ENCODE results near the gene SHROOM3. TPM values are rescaled to one million over a fixed set of nuclear protein-coding genes. Genes with fewer than 3 reads are reported as not detected.

The SHROOM3 gene
- total RNA-seq, 2 donors from 2014 or later: 6.0 to 10.0 TPM

- intact Hi-C loops (cut with DNase I): no loop called here
- DNase-seq: no peak
- peak in 1 of 2 donors; percentile 56 for ATAC-seq
These were observed 88.6 kb downstream of the SHROOM3 start for GRCh38 chr4:76523593-76523992.

- no peak for DNase-seq
- ATAC-seq: no peak
- intact Hi-C loops (cut with DNase I): no loop called here
These were observed 90.7 kb downstream of the SHROOM3 start for GRCh38 chr4:76525751-76526150.

GRCh38 chr4:76526585-76526990, 91.6 kb downstream of the SHROOM3 start:
- ATAC-seq (peak; percentile 89 to 91), DNase-seq (no peak)
- intact Hi-C loops (cut with DNase I): no loop called here

- ATAC-seq: no peak
- intact Hi-C loops (cut with DNase I): no loop called here
- no peak for DNase-seq
These were observed 92.6 kb downstream of the SHROOM3 start for GRCh38 chr4:76527666-76528065.

- no peak for DNase-seq
- intact Hi-C loops (cut with DNase I): no loop called here
- ATAC-seq: no peak
These were observed 96.6 kb downstream of the SHROOM3 start for GRCh38 chr4:76531597-76531996.

GRCh38 chr4:76532805-76533204, 97.8 kb downstream of the SHROOM3 start:
- ATAC-seq (no peak), DNase-seq (no peak)
- intact Hi-C loops (cut with DNase I): no loop called here

GRCh38 chr4:76533314-76533713, 98.3 kb downstream of the SHROOM3 start:
- DNase-seq (no peak), ATAC-seq (peak in 1 of 2 donors; percentile 74)
- intact Hi-C loops (cut with DNase I): no loop called here

- no peak for DNase-seq
- intact Hi-C loops (cut with DNase I): no loop called here
- ATAC-seq: no peak
These were observed 100.8 kb downstream of the SHROOM3 start for GRCh38 chr4:76535603-76536372.

- intact Hi-C loops (cut with DNase I): no loop called here
- ATAC-seq (no peak), DNase-seq (no peak)
These were observed 101.3 kb downstream of the SHROOM3 start for GRCh38 chr4:76536373-76536689.

GRCh38 chr4:76538296-76538695, 103.3 kb downstream of the SHROOM3 start:
- DNase-seq: no peak
- intact Hi-C loops (cut with DNase I): no loop called here
- ATAC-seq: no peak

GRCh38 chr4:76539979-76540378, 105.0 kb downstream of the SHROOM3 start:
- no peak for DNase-seq
- no peak for ATAC-seq
- intact Hi-C loops (cut with DNase I): no loop called here

GRCh38 chr4:76540486-76540885, 105.5 kb downstream of the SHROOM3 start:
- no peak for ATAC-seq
- intact Hi-C loops (cut with DNase I): no loop called here
- DNase-seq: no peak

GRCh38 chr4:76543378-76543777, 108.3 kb downstream of the SHROOM3 start:
- intact Hi-C loops (cut with DNase I): no loop called here
- ATAC-seq (no peak), DNase-seq (no peak)

GRCh38 chr4:76544725-76545124, 109.7 kb downstream of the SHROOM3 start:
- DNase-seq (no peak), ATAC-seq (no peak)
- intact Hi-C loops (cut with DNase I): no loop called here

GRCh38 chr4:76545226-76545884, 110.3 kb downstream of the SHROOM3 start:
- intact Hi-C loops (cut with DNase I): no loop called here
- ATAC-seq (no peak), DNase-seq (no peak)

GRCh38 chr4:76546327-76546726, 111.3 kb downstream of the SHROOM3 start:
- intact Hi-C loops (cut with DNase I): no loop called here
- ATAC-seq (no peak), DNase-seq (no peak)

GRCh38 chr4:76546759-76547742, 112.0 kb downstream of the SHROOM3 start:
- DNase-seq (peak; percentile 28), ATAC-seq (peak; percentile 68 to 78)
- intact Hi-C loops (cut with DNase I): no loop called here

GRCh38 chr4:76548704-76549103, 113.7 kb downstream of the SHROOM3 start:
- intact Hi-C loops (cut with DNase I): no loop called here
- ATAC-seq: no peak
- DNase-seq: no peak

GRCh38 chr4:76549765-76550164, 114.7 kb downstream of the SHROOM3 start:
- ATAC-seq: no peak
- intact Hi-C loops (cut with DNase I): no loop called here
- DNase-seq: no peak
